Tibial artery (tissue), 4 donors: ENCODE measurements around the gene UBE3D.

Source experiments
- DNase-seq, 2 donors: peaks; one replicate each; pipeline ENCODE4 v3.0.0-alpha.2; 2019
- H3K27ac ChIP-seq, 2 donors: fragments of 200-600 bp; sonication (generic) in 1 of 2; 1 replicate in 1 of 2; 2 replicates in 1 of 2; pipeline ENCODE4 v1.5.1; 2018 to 2019; ENCODE audit warnings: mild to moderate bottlenecking in 1 of 2
- H3K27me3 ChIP-seq, 2 donors: fragments of 200-600 bp; sonication (generic) in 1 of 2; one replicate each; pipeline versions ENCODE4 v1.5.1 to v1.6.0; 2016 to 2019
- H3K36me3 ChIP-seq, 3 donors: fragments of 200-600 bp; sonication (generic) in 2 of 3; one replicate each; pipeline ENCODE4 v1.5.1; 2016 to 2019; ENCODE audit warnings: mild to moderate bottlenecking in 2 of 3
- H3K4me1 ChIP-seq, 4 donors: fragments of 200-600 bp; sonication (generic) in 2 of 4; 1 replicate in 3 of 4; 2 replicates in 1 of 4; pipeline ENCODE4 v1.5.1; 2016 to 2019
- H3K4me3 ChIP-seq, 2 donors: fragments of 200-600 bp; sonication (generic) in 1 of 2; 1 replicate in 1 of 2; 2 replicates in 1 of 2; pipeline ENCODE4 v1.5.1; 2018 to 2019; ENCODE audit warnings: mild to moderate bottlenecking in 2 of 2
- H3K9me3 ChIP-seq, 3 donors: fragments of 200-600 bp; sonication (generic) in 1 of 3; one replicate each; pipeline ENCODE4 v1.5.1; 2016 to 2019
- CTCF ChIP-seq, 2 experiments: fragments of 200-600 bp in 1 of 2; fragments of 450-650 bp in 1 of 2; IDR thresholded peaks; one replicate each; pipeline ENCODE4 v1.5.1; 2017 to 2019; ENCODE audit warnings: antibody characterized with exemption in 2 of 2, mild to moderate bottlenecking in 1 of 2, moderate library complexity in 1 of 2
- intact Hi-C: fragments of 100-400 bp; cut with DNase I; formaldehyde crosslinking; loops from one replicate; pipeline ENCODE4 v1.15.0; 2023; ENCODE audit warnings: low total_unique reads

UBE3D gene

DNA sequence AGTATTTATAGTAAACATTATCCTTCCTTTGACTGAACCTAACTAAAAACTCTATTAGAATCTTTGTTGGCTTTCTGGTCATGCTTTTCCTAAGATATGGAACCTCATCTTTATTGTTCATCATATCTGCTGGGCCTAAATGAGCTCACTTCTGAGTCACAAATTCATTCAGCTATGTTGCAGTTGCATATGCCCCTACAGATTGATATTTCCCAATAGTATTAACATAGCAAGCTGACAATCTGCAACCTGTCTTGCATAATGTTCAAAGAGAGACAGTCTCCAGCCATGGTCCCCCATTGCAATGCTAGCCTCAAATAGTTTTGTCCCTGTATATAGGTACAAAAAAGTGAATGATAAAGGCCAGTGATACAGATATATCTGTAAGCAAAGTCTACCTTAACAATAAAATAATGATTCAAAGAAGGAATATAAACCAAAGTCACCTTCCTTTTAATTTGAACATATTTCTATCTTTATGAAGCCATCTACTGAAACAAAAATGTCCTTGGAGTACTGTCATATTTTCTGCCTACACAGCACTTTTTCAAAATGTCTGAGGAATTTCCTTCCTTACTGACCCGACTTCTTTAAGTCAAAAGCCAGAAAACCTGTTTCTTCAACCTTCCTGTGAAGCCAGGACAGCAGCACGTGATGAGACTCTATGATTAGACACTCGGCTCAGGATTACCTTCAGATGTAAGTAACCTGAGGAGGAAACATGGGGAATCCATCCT is 140.7 kb downstream of the UBE3D start:
- Histone ChIP-seq H3K9me3 (no peaks in the 10 kb centered on the region), H3K4me1 (no peaks in the 10 kb centered on the region), H3K36me3 (no peaks in the 10 kb centered on the region), H3K4me3 (no peak overlapping the region), H3K27ac (no peak overlapping the region), H3K27me3 (no peaks in the 10 kb centered on the region)
- TF ChIP-seq CTCF (IDR thresholded peaks at IDR 0.05), result no peak
- intact Hi-C loops, result no loop called here
- DNase-seq, result no peak

DNA sequence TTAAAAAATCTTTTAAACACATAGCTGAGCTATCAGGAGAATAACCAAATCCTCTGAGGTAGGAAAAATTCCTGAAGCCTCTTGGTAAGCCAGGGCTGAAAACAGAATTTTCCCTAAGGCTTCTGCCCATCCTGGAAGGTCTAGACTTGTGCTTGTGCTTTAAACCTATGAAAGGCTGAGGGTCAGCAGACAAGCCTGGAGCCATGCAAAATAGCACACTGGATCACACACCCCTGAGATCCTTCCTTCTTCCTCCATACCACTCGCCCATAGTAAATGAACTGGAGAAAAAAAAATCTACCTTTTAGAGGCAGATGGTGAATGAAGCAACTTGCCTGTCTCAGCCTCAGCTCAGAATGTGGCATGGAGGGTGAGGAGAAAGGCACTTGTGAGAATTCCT is 144.4 kb downstream of the UBE3D start:
- DNase-seq, result no peak
- Histone ChIP-seq H3K36me3 (no peaks in the 10 kb centered on the region), H3K4me3 (no peak overlapping the region), H3K27me3 (no peaks in the 10 kb centered on the region), H3K9me3 (no peaks in the 10 kb centered on the region), H3K4me1 (peaks cover 0 to 13% (median 3%) of the 10 kb centered on the region in 4 donors), H3K27ac (no peak overlapping the region)
- no peak for TF ChIP-seq CTCF (IDR thresholded peaks at IDR 0.05)
- intact Hi-C loops, result no loop called here

DNA sequence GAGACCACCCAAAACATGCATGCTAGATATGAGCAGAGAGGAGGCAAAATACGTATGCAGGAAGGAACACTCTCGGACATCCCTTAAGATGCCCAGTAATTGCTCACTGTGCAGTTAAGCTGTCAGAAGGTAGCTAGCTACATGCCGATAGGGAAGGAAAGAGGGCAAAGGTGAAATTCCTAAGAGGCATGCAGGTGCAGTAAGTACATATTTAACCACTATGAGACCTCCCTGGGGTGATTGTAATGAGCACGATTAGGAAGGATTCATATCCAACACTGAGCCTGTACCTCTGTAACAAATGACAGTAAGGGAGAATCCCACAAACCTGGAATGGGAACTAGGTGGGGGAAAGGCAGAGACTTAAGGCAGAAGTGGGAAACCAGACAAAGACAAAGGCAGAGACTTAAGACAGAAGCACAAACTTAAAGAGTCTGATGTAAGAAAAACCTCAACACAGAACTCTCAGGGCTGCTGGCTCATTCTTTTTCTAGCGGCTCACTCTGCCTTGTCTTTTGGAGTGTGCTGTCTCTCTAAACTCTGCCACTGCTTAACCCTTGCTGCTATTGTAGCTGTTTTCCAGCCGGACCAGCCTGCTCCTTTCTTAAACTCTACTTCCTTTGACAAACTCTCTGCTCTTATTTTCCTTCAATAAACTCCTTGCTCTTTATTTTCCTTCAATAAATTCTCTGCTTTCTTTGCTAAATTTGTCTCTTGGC is 148.1 kb downstream of the UBE3D start:
- intact Hi-C loops, result no loop called here
- Histone ChIP-seq H3K4me1 (peaks cover 0 to 13% (median 3%) of the 10 kb centered on the region in 4 donors), H3K27ac (no peak overlapping the region), H3K4me3 (no peak overlapping the region), H3K9me3 (no peaks in the 10 kb centered on the region), H3K27me3 (no peaks in the 10 kb centered on the region), H3K36me3 (no peaks in the 10 kb centered on the region)
- DNase-seq, result no peak
- TF ChIP-seq CTCF (IDR thresholded peaks at IDR 0.05), result no peak

- no peak for TF ChIP-seq CTCF (IDR thresholded peaks at IDR 0.05)
- H3K27ac ChIP-seq, result no peak overlapping the region
Observed at GRCh38 chr6:82915666-82916065, 150.0 kb downstream of the UBE3D start.

GRCh38 chr6:82914511-82914910 is 151.1 kb downstream of the UBE3D start:
- Histone ChIP-seq H3K27ac (no peak overlapping the region), H3K27me3 (no peaks in the 10 kb centered on the region), H3K4me3 (no peak overlapping the region), H3K4me1 (peaks cover 0 to 13% (median 3%) of the 10 kb centered on the region in 4 donors), H3K36me3 (no peaks in the 10 kb centered on the region), H3K9me3 (no peaks in the 10 kb centered on the region)
- DNase-seq, result no peak
- TF ChIP-seq CTCF (IDR thresholded peaks at IDR 0.05), result no peak
- intact Hi-C loops, result no loop called here

More at GRCh38 chr6:82915666-82916065, 150.0 kb downstream of the UBE3D start:
- H3K9me3 ChIP-seq, result no peaks in the 10 kb centered on the region
- intact Hi-C loops, result no loop called here
- no peak for DNase-seq
- no peaks in the 10 kb centered on the region for H3K36me3 ChIP-seq
- peaks cover 0 to 13% (median 3%) of the 10 kb centered on the region in 4 donors for H3K4me1 ChIP-seq
- no peaks in the 10 kb centered on the region for H3K27me3 ChIP-seq
- no peak overlapping the region for H3K4me3 ChIP-seq
